Hepatocyte (in vitro differentiated cells): ENCODE measurements around the gene FHOD3. TPM values are rescaled to one million over a fixed set of nuclear protein-coding genes. Genes with fewer than 3 reads are reported as not detected.

Experiments
- DNase-seq: peaks from one replicate; pipeline ENCODE4 v3.0.0-alpha.2; 2016; ENCODE audit warnings: low spot score
- H2AFZ ChIP-seq: fragments of 200-600 bp; sonication (generic); 2 replicates; pipeline ENCODE4 v1.6.0; 2016; ENCODE audit warnings: antibody characterized with exemption, mild to moderate bottlenecking
- H3K27ac ChIP-seq: fragments of 200-600 bp; sonication (generic); 2 replicates; pipeline ENCODE4 v1.5.1; 2016; ENCODE audit warnings: mild to moderate bottlenecking
- H3K27me3 ChIP-seq: fragments of 200-600 bp; sonication (generic); 2 replicates; pipeline ENCODE4 v1.6.1; 2016
- H3K36me3 ChIP-seq: fragments of 200-600 bp; sonication (generic); replicated peaks from 2 replicates; pipeline ENCODE4 v1.5.1; 2016; ENCODE audit warnings: low read depth; ENCODE audit not compliant: insufficient read depth
- H3K4me1 ChIP-seq: fragments of 200-600 bp; sonication (generic); 2 replicates; pipeline ENCODE4 v1.5.1; 2016; ENCODE audit warnings: mild to moderate bottlenecking, moderate library complexity; ENCODE audit not compliant: insufficient read depth
- H3K4me2 ChIP-seq: fragments of 200-600 bp; sonication (generic); 2 replicates; pipeline ENCODE4 v1.6.0; 2016
- H3K4me3 ChIP-seq: fragments of 200-600 bp; sonication (generic); 2 replicates; pipeline ENCODE4 v1.5.1; 2016; ENCODE audit warnings: mild to moderate bottlenecking
- H3K79me2 ChIP-seq: fragments of 200-600 bp; sonication (generic); 2 replicates; pipeline ENCODE4 v1.6.0; 2017; ENCODE audit warnings: mild to moderate bottlenecking
- H3K9me2 ChIP-seq: fragments of 200-600 bp; sonication (generic); replicated peaks from 2 replicates; pipeline ENCODE4 v1.6.0; 2017; ENCODE audit warnings: mild to moderate bottlenecking; ENCODE audit not compliant: insufficient read depth
- H3K9me3 ChIP-seq: fragments of 200-600 bp; sonication (generic); 2 replicates; pipeline ENCODE4 v1.5.1; 2016; ENCODE audit warnings: low read depth, mild to moderate bottlenecking
- H4K20me1 ChIP-seq: fragments of 200-600 bp; sonication (generic); 2 replicates; pipeline ENCODE4 v1.6.0; 2016; ENCODE audit warnings: mild to moderate bottlenecking; ENCODE audit not compliant: insufficient read depth, poor library complexity, severe bottlenecking
- EZH2 ChIP-seq: fragments of 200-600 bp; sonication (generic); IDR thresholded peaks from 2 replicates; pipeline ENCODE4 v1.6.1; 2016; ENCODE audit warnings: antibody characterized with exemption, mild to moderate bottlenecking, borderline replicate concordance
- EZH2phosphoT487 ChIP-seq: fragments of 200-600 bp; sonication (generic); IDR thresholded peaks from one replicate; pipeline ENCODE4 v1.6.1; 2018; ENCODE audit warnings: antibody characterized with exemption, mild to moderate bottlenecking, low read depth, moderate library complexity; ENCODE audit not compliant: unreplicated experiment, severe bottlenecking
- WGBS: methylation state at CpG from one replicate; pipeline ENCODE4 v1.1.6; 2016; ENCODE audit warnings: low lambda C conversion rate; ENCODE audit errors: missing lambda C conversion rate; 5-methylcytosine and 5-hydroxymethylcytosine counted together
- polyA plus RNA-seq: library from polyadenylated mRNA; unstranded; fragments of >200 nt; fragmentation: Nextera tagmentation; extraction: Ambion mirVana; gene quantifications from 2 replicates; pipeline ENCODE4 v1.2.1, GENCODE V29; 2016
- total RNA-seq: library from RNA; depleted of rRNA; stranded (reverse); fragments of >200 nt; gene quantifications from 2 replicates; pipeline ENCODE4 v1.2.3, GENCODE V29; 2014
- TF ChIP-seq, protein P1 (sequence below): fragments of 200-600 bp; sonication (generic); IDR thresholded peaks from 2 replicates; pipeline ENCODE4 v1.5.1; 2016; ENCODE audit warnings: antibody characterized with exemption, mild to moderate bottlenecking; ENCODE audit not compliant: poor library complexity

The FHOD3 gene
- total and polyA plus RNA-seq, 2 experiments from 2014 or later: 1.7 to 2.7 TPM

GRCh38 chr18:36613810-36614209 is 316.3 kb downstream of the FHOD3 start:
- 80% methylated on average over 3 of the region's 3 CpGs for WGBS
- no peak for TF ChIP-seq EZH2
- TF ChIP-seq, protein P1, sequence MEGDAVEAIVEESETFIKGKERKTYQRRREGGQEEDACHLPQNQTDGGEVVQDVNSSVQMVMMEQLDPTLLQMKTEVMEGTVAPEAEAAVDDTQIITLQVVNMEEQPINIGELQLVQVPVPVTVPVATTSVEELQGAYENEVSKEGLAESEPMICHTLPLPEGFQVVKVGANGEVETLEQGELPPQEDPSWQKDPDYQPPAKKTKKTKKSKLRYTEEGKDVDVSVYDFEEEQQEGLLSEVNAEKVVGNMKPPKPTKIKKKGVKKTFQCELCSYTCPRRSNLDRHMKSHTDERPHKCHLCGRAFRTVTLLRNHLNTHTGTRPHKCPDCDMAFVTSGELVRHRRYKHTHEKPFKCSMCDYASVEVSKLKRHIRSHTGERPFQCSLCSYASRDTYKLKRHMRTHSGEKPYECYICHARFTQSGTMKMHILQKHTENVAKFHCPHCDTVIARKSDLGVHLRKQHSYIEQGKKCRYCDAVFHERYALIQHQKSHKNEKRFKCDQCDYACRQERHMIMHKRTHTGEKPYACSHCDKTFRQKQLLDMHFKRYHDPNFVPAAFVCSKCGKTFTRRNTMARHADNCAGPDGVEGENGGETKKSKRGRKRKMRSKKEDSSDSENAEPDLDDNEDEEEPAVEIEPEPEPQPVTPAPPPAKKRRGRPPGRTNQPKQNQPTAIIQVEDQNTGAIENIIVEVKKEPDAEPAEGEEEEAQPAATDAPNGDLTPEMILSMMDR: no peak
- TF ChIP-seq EZH2phosphoT487: no peak
- H3K79me2 ChIP-seq: no peaks in the 10 kb centered on the region
- H3K36me3 ChIP-seq: no peaks in the 10 kb centered on the region
- H3K4me2 ChIP-seq: no peak overlapping the region
- no peaks in the 10 kb centered on the region for H3K4me1 ChIP-seq
- no peak for DNase-seq
- no peaks in the 10 kb centered on the region for H3K9me3 ChIP-seq
- no peaks in the 10 kb centered on the region for H3K27me3 ChIP-seq
- H3K27ac ChIP-seq: no peak overlapping the region
- H4K20me1 ChIP-seq: no peaks in the 10 kb centered on the region
- no peak overlapping the region for H2AFZ ChIP-seq
- H3K4me3 ChIP-seq: no peak overlapping the region
- no peaks in the 10 kb centered on the region for H3K9me2 ChIP-seq

DNA sequence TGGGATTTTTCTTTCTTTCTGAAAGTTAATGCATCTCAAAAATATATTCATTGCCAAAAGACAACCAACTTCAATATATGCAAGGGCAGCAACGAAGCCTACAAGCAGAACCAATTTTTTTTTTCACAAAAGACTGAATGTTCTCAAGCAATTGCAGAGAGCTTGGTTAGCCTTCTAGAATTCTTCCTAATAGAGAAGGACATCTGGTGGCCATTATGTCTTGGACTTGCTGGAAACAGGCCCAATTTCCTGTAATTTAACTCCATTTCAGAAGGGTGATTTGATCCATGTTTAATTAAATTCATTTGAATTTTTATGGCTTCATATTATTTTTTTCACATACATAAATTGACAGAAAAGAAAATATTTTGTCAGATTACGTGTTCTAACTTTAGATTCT is 323.3 kb downstream of the FHOD3 start:
- Histone ChIP-seq H3K9me2 (no peaks in the 10 kb centered on the region), H3K79me2 (no peaks in the 10 kb centered on the region), H3K36me3 (no peaks in the 10 kb centered on the region), H4K20me1 (no peaks in the 10 kb centered on the region), H3K4me2 (no peak overlapping the region), H3K9me3 (no peaks in the 10 kb centered on the region), H3K4me1 (no peaks in the 10 kb centered on the region), H3K27ac (no peak overlapping the region), H2AFZ (no peak overlapping the region), H3K27me3 (no peaks in the 10 kb centered on the region), H3K4me3 (no peak overlapping the region)
- no peak for TF ChIP-seq EZH2
- TF ChIP-seq EZH2phosphoT487: no peak
- TF ChIP-seq, protein P1: no peak
- 44% methylated on average over 2 of the region's 2 CpGs for WGBS
- DNase-seq: no peak

DNA sequence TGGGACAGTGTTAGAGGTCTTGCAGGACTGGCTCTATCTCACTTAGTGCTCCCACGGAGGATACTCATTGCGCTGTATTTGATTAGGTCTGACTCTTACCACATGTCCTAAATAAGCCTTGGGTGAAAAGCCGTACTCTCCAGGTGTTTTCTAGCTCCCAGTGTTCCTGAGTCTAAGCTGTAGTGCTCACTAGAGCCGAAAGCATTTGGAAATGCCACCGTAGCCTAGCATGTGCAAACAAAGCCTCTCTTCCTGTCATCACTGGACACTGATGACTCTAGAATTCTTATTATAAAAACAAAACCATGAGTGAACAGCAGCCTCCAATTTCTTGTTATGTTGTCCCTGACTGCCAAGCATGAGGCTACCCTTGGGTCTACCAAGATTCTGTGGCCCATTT is 325.1 kb downstream of the FHOD3 start:
- DNase-seq: no peak
- Histone ChIP-seq H3K4me1 (no peaks in the 10 kb centered on the region), H3K27ac (no peak overlapping the region), H3K4me2 (no peak overlapping the region), H2AFZ (no peak overlapping the region), H3K27me3 (no peaks in the 10 kb centered on the region), H3K79me2 (no peaks in the 10 kb centered on the region), H3K36me3 (no peaks in the 10 kb centered on the region), H3K9me3 (no peaks in the 10 kb centered on the region), H3K4me3 (no peak overlapping the region), H4K20me1 (no peaks in the 10 kb centered on the region), H3K9me2 (no peaks in the 10 kb centered on the region)
- TF ChIP-seq, protein P1: no peak
- WGBS: 77% methylated on average over 5 of the region's 5 CpGs

- no peaks in the 10 kb centered on the region for H4K20me1 ChIP-seq
- H3K27ac ChIP-seq: peak overlapping the region; percentile 18
- H3K79me2 ChIP-seq: no peaks in the 10 kb centered on the region
- H2AFZ ChIP-seq: no peak overlapping the region
- TF ChIP-seq EZH2phosphoT487: no peak
- TF ChIP-seq, protein P1: no peak
- TF ChIP-seq EZH2: no peak
- 60% methylated on average over 1 of the region's 1 CpG for WGBS
- H3K4me1 ChIP-seq: no peaks in the 10 kb centered on the region
- no peaks in the 10 kb centered on the region for H3K9me3 ChIP-seq
- no peak for DNase-seq
- no peaks in the 10 kb centered on the region for H3K27me3 ChIP-seq
- no peaks in the 10 kb centered on the region for H3K9me2 ChIP-seq
- H3K4me3 ChIP-seq: no peak overlapping the region
- no peak overlapping the region for H3K4me2 ChIP-seq
- H3K36me3 ChIP-seq: no peaks in the 10 kb centered on the region
Measured at GRCh38 chr18:36623091-36623490, 325.6 kb downstream of the FHOD3 start.
